ENCODE results near the gene SNX8.

- no peak for TF ChIP-seq POLR2A (IDR thresholded peaks at IDR 0.05)
- TF ChIP-seq, protein P1, sequence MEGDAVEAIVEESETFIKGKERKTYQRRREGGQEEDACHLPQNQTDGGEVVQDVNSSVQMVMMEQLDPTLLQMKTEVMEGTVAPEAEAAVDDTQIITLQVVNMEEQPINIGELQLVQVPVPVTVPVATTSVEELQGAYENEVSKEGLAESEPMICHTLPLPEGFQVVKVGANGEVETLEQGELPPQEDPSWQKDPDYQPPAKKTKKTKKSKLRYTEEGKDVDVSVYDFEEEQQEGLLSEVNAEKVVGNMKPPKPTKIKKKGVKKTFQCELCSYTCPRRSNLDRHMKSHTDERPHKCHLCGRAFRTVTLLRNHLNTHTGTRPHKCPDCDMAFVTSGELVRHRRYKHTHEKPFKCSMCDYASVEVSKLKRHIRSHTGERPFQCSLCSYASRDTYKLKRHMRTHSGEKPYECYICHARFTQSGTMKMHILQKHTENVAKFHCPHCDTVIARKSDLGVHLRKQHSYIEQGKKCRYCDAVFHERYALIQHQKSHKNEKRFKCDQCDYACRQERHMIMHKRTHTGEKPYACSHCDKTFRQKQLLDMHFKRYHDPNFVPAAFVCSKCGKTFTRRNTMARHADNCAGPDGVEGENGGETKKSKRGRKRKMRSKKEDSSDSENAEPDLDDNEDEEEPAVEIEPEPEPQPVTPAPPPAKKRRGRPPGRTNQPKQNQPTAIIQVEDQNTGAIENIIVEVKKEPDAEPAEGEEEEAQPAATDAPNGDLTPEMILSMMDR (IDR thresholded peaks at IDR 0.05): no peak
- no peak for TF ChIP-seq POLR2AphosphoS5 (IDR thresholded peaks at IDR 0.05; ENCODE audit: insufficient read depth in 1 of 2, low read depth in 1 of 2)
Observed at GRCh38 chr7:2357165-2357564, 42.9 kb upstream of the SNX8 start.

All from vagina (tissue), 2 donors.